CD4-positive, alpha-beta memory T cell (primary cell): ENCODE measurements around the gene TUBGCP2. TPM values are rescaled to one million over a fixed set of nuclear protein-coding genes. Genes with fewer than 3 reads are reported as not detected.

Experiments used
- CTCF ChIA-PET: fragments of 350-600 bp; sonication (Branson Sonifier 250); formaldehyde crosslinking; loops from one replicate; lab custom pipeline; 2021; ENCODE audit warnings: inconsistent platforms; ENCODE audit not compliant: partially characterized antibody; lab: Charles Lee
- POLR2A ChIA-PET: fragments of 350-600 bp; sonication (Branson Sonifier 250); formaldehyde crosslinking; loops from one replicate; lab custom pipeline; 2021; ENCODE audit not compliant: partially characterized antibody; lab: Charles Lee
- DNase-seq, 5 donors: peaks; one replicate each; pipeline versions ENCODE4 v3.0.0 to v3.0.0-alpha.2; 2020 to 2022; ENCODE audit warnings: mixed read lengths in 1 of 5
- H3K27ac ChIP-seq: one replicate; pipeline ENCODE4 v1.7.0; 2013; ENCODE audit warnings: low read depth, low read length
- H3K27me3 ChIP-seq: 2 replicates; pipeline ENCODE4 v1.7.0; 2013; ENCODE audit warnings: mild to moderate bottlenecking, low read length, moderate library complexity; ENCODE audit not compliant: insufficient read depth
- H3K36me3 ChIP-seq: 2 replicates; pipeline ENCODE4 v1.7.0; 2013; ENCODE audit warnings: mild to moderate bottlenecking, low read length, moderate library complexity; ENCODE audit not compliant: insufficient read depth
- H3K4me1 ChIP-seq: 2 replicates; pipeline ENCODE4 v1.7.0; 2013; ENCODE audit warnings: mild to moderate bottlenecking, low read length, moderate library complexity; ENCODE audit not compliant: insufficient read depth
- H3K4me3 ChIP-seq, 2 donors: one replicate each; pipeline ENCODE4 v1.7.0; 2013; ENCODE audit warnings: low read length in 2 of 2, mild to moderate bottlenecking in 1 of 2
- H3K9me3 ChIP-seq, 2 donors: one replicate each; pipeline ENCODE4 v1.7.0; 2013; ENCODE audit warnings: low read length in 2 of 2, control low read depth in 1 of 2; ENCODE audit not compliant: control insufficient read depth in 1 of 2
- H3K27ac Mint-ChIP-seq, 7 donors: one replicate each; pipeline ENCODE4 v1.8.0; 2020 to 2021; ENCODE audit warnings: mixed read lengths in 7 of 7, mild to moderate bottlenecking in 6 of 7, inconsistent platforms in 3 of 7, moderate library complexity in 3 of 7
- H3K27me3 Mint-ChIP-seq, 2 donors: one replicate each; pipeline ENCODE4 v1.8.0; 2020 to 2021; ENCODE audit warnings: mixed read lengths in 2 of 2
- H3K36me3 Mint-ChIP-seq, 2 donors: one replicate each; pipeline ENCODE4 v1.8.0; 2020 to 2021; ENCODE audit warnings: mixed read lengths in 2 of 2, inconsistent platforms in 1 of 2, mild to moderate bottlenecking in 1 of 2
- H3K4me1 Mint-ChIP-seq, 4 donors: one replicate each; pipeline ENCODE4 v1.8.0; 2020 to 2021; ENCODE audit warnings: mixed read lengths in 4 of 4, mild to moderate bottlenecking in 1 of 4
- H3K4me3 Mint-ChIP-seq, 8 donors: one replicate each; pipeline ENCODE4 v1.8.0; 2020 to 2021; ENCODE audit warnings: mixed read lengths in 8 of 8, mild to moderate bottlenecking in 7 of 8, moderate library complexity in 6 of 8, inconsistent platforms in 3 of 8
- H3K9me3 Mint-ChIP-seq, 8 donors: one replicate each; pipeline ENCODE4 v1.8.0; 2020 to 2021; ENCODE audit warnings: mixed read lengths in 8 of 8, mild to moderate bottlenecking in 5 of 8, inconsistent platforms in 3 of 8, moderate library complexity in 1 of 8
- intact Hi-C: fragments of 100-400 bp; cut with micrococcal nuclease; formaldehyde crosslinking; loops from one replicate; pipeline ENCODE4 v1.15.1; 2023
- polyA plus RNA-seq, 2 donors: library from polyadenylated mRNA; unstranded; fragments of 300-500 nt; fragmentation: Illumina TruSeq; gene quantifications; one replicate each; pipeline ENCODE4 v1.2.3, GENCODE V29; 2021
- total RNA-seq, 2 experiments: library from RNA; stranded (reverse); gene quantifications; one replicate each; pipeline ENCODE4 v1.2.3, GENCODE V29; 2021

The TUBGCP2 gene, protein sequence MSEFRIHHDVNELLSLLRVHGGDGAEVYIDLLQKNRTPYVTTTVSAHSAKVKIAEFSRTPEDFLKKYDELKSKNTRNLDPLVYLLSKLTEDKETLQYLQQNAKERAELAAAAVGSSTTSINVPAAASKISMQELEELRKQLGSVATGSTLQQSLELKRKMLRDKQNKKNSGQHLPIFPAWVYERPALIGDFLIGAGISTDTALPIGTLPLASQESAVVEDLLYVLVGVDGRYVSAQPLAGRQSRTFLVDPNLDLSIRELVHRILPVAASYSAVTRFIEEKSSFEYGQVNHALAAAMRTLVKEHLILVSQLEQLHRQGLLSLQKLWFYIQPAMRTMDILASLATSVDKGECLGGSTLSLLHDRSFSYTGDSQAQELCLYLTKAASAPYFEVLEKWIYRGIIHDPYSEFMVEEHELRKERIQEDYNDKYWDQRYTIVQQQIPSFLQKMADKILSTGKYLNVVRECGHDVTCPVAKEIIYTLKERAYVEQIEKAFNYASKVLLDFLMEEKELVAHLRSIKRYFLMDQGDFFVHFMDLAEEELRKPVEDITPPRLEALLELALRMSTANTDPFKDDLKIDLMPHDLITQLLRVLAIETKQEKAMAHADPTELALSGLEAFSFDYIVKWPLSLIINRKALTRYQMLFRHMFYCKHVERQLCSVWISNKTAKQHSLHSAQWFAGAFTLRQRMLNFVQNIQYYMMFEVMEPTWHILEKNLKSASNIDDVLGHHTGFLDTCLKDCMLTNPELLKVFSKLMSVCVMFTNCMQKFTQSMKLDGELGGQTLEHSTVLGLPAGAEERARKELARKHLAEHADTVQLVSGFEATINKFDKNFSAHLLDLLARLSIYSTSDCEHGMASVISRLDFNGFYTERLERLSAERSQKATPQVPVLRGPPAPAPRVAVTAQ
- total RNA-seq (10 to 100 TPM; 66.5 to 74.0 TPM), polyA plus RNA-seq (10 to 100 TPM; 14.1 to 40.8 TPM)

GRCh38 chr10:133308421-133309099, at the start of gene TUBGCP2, which contains the start of gene ZNF511:
Gene TUBGCP2, minus strand, starts transcription at chr10:133308872. Its CDS starts 5,931 bp downstream, at chr10:133302941.
Gene ZNF511, plus strand, starts transcription at chr10:133308914. Its CDS starts 30 bp downstream, at chr10:133308944.
- intact Hi-C loops = loop anchor here (1.0 to 2.0 kb wide), 7 partner anchors 28 to 772 kb away; partner anchors contain the start of genes CALY, ECHS1, FUOM and INPP5A
- peaks cover 4 to 43% of the 10 kb centered on the region in 2 donors for H3K36me3 Mint-ChIP-seq

DNA sequence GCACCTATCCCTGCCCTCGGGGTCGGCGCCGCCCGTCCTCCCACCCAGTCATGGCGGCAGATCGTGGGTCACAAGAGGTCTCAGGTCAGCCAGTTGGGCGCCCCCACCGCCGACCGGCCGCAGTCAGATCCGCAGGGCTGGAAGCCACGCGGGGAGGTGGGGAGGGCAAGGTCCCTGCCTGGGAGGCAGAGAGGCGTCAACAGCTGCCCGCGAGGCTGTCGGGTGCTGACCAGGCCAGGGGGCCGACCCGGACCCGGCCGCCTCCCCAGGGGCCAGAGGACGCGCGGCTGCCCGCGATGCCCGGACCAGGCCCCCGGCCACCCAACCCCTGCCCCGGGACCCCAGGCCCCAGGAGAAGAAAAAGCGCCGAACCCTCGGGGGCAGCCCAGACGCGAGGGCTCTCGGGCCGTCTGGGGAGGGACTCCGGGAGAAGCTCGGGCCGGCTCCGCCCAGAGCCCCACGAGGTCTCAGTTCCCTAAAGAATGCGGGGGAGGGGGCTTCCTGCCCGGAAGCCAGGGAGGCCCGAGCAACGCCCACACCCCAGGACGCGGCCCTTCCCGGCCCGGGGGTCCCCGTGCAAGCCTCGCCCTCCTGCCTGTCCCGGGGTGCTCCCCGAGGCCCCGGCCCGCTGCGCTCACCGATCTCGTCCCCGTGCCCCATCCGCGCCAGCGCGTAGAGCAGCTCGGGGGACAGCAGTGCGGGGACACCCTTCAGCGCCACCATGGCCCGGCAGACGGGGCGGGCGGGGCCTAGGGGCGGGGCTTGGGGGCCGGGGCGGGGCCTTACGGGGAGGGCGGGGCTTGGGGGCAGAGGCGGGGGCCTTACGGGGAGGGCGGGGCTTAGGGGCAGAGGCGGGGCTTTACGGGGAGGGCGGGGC, 48.9 kb upstream of the TUBGCP2 start, which contains the start of gene FUOM:
TSS of gene FUOM (minus strand) at position 735 of the 877 bp plus-strand sequence. CDS start at position 723, 12 bp downstream.
- Histone ChIP-seq H3K27me3 (no peaks in the 10 kb centered on the region), H3K9me3 (no peaks in the 10 kb centered on the region), H3K27ac (peak within 1 kb of the TSS; percentile 52), H3K4me1 (peaks cover 8% of the 10 kb centered on the region), H3K36me3 (no peaks in the 10 kb centered on the region), H3K4me3 (peak within 1 kb of the TSS in 1 of 2 donors; percentile 63)
- peaks cover 0 to 9% (median 5%) of the 10 kb centered on the region in 4 donors for H3K4me1 Mint-ChIP-seq
- CTCF ChIA-PET = no interaction called here
- peak within 1 kb of the TSS in 4 of 7 donors; percentile 43 to 62 (median 56) for H3K27ac Mint-ChIP-seq
- intact Hi-C loops = loop anchor here (1.0 to 5.0 kb wide), 4 partner anchors 16 to 49 kb away; partner anchors contain the start of genes CALY, ECHS1, MTG1 and TUBGCP2
- no peaks in the 10 kb centered on the region for H3K9me3 Mint-ChIP-seq
- peak within 1 kb of the TSS; percentile 67 to 82 (median 78) for H3K4me3 Mint-ChIP-seq
- POLR2A ChIA-PET = interaction anchor here (0.9 to 5.3 kb wide), 6 partner anchors 9 to 32 kb away, joined by 3 to 38 read pairs (median 5); partner anchors contain the start of gene CALY
- DNase-seq = peak; percentile 76 to 79 (median 77)
- no peaks in the 10 kb centered on the region for H3K27me3 Mint-ChIP-seq
- H3K36me3 Mint-ChIP-seq = peaks cover 0 to 10% of the 10 kb centered on the region in 2 donors

More at GRCh38 chr10:133308421-133309099, at the start of gene TUBGCP2, which contains the start of gene ZNF511:
- ChIA-PET POLR2A (interaction anchor here (1.2 to 3.0 kb wide), 11 partner anchors 20 to 82 kb away, joined by 3 to 18 read pairs (median 6); partner anchors contain the start of genes ADAM8 and CALY), CTCF (interaction anchor here (0.6 to 3.3 kb wide), 22 partner anchors 7 to 204 kb away, joined by 3 to 28 read pairs (median 7); partner anchors contain the start of gene ADAM8)
- Histone ChIP-seq H3K4me1 (peaks cover 23% of the 10 kb centered on the region), H3K27me3 (no peaks in the 10 kb centered on the region), H3K9me3 (no peaks in the 10 kb centered on the region), H3K4me3 (peak within 1 kb of the TSS; percentile 80 to 87), H3K27ac (peak within 1 kb of the TSS; percentile 97), H3K36me3 (no peaks in the 10 kb centered on the region)
- Mint-ChIP-seq H3K4me1 (peaks cover 17 to 48% (median 27%) of the 10 kb centered on the region in 4 donors), H3K9me3 (peaks cover 0 to 6% (median 0%) of the 10 kb centered on the region in 8 donors), H3K4me3 (peak within 1 kb of the TSS; percentile 91 to 99 (median 98)), H3K27me3 (peaks cover 0 to 6% of the 10 kb centered on the region in 2 donors), H3K27ac (peak within 1 kb of the TSS; percentile 99 to 100 (median 100))
- DNase-seq = peak; percentile 90 to 97 (median 95)

DNA sequence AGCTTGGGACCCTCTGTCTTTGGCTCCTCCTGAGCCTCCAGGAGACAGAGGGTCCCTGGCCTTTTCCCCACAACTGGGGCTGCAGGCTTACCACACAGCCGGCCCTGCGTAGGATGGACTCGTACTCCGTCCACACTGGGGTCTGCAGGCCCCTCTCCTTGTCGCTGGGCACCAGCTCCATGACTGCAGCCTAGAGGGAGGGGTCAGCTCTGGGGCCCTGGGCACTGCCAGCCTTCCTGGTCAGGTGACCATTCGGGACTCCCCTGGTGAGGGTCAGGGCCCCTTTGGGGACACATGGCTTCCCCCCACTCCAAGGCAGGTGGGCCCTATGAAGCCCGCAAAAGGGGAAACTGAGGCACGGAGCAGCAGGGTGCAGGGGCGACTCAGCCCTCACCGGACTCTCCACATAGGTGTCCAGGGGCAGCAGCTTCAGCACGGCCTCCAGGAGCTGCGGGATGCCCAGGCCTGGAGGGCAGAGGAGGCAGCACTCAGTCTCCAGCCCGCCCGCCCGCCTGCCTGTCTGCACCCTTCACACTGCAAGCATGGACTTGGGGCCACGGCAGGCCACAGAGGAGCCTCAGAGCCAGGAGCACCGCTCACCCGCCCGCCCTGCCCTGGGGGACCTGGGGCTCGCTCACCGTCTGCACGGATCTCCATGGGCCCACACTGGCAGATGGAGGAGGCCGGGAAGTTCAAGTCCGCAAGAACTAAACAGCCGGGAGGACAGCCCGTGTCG, 48.0 kb upstream of the TUBGCP2 start:
- POLR2A ChIA-PET = interaction anchor here (0.9 to 5.3 kb wide), 5 partner anchors 8 to 33 kb away, joined by 3 to 38 read pairs (median 5); partner anchors contain the start of gene CALY
- CTCF ChIA-PET = no interaction called here

DNA sequence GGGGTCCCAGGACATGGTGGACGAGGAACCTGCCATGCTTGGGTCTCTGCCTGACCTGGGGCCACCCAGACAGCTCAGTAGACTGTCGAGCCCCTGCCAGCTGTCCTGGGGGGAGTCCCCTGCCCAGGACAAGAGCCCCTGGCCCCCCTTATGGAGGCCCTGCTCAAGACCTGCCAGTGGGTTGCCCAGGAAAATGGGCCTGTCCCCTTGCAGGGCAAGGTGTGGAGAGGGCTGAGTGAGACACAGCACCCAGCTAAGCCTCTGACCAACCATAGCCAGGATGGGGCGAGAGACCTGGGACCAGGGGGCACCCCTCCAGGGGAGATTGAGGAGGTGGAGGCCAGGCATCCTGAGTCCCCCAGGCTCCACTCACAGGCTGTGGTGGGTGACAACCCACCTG, 47.3 kb upstream of the TUBGCP2 start:
- Histone ChIP-seq H3K27ac (no peak overlapping the region), H3K4me3 (no peak overlapping the region), H3K27me3 (no peaks in the 10 kb centered on the region), H3K9me3 (no peaks in the 10 kb centered on the region), H3K36me3 (no peaks in the 10 kb centered on the region), H3K4me1 (peaks cover 8% of the 10 kb centered on the region)
- H3K4me3 Mint-ChIP-seq = peak overlapping the region in 7 of 8 donors; percentile 42 to 73 (median 60)
- no peaks in the 10 kb centered on the region for H3K27me3 Mint-ChIP-seq
- ChIA-PET CTCF (no interaction called here), POLR2A (interaction anchor here (1.0 to 5.3 kb wide), 2 partner anchors 26 to 34 kb away, joined by 3 to 38 read pairs; no protein-coding TSS in a partner anchor)
- no peak overlapping the region for H3K27ac Mint-ChIP-seq
- no peaks in the 10 kb centered on the region for H3K36me3 Mint-ChIP-seq
- H3K4me1 Mint-ChIP-seq = peaks cover 0 to 7% (median 2%) of the 10 kb centered on the region in 4 donors
- H3K9me3 Mint-ChIP-seq = no peaks in the 10 kb centered on the region
- DNase-seq = peak in 1 of 5 donors; percentile 21
- intact Hi-C loops = loop anchor here (5.0 kb wide), 1 partner anchor 36 kb away; the partner anchor contains the start of gene MTG1

More for the DNA sequence above, 48.0 kb upstream of the TUBGCP2 start:
- Mint-ChIP-seq H3K4me1 (peaks cover 0 to 7% (median 2%) of the 10 kb centered on the region in 4 donors), H3K36me3 (peaks cover 0 to 2% of the 10 kb centered on the region in 2 donors), H3K4me3 (peak overlapping the region; percentile 64 to 82 (median 77)), H3K9me3 (no peaks in the 10 kb centered on the region), H3K27ac (peak overlapping the region in 1 of 7 donors; percentile 62), H3K27me3 (no peaks in the 10 kb centered on the region)
- Histone ChIP-seq H3K27me3 (no peaks in the 10 kb centered on the region), H3K4me1 (peaks cover 8% of the 10 kb centered on the region), H3K27ac (peak overlapping the region; percentile 52), H3K9me3 (no peaks in the 10 kb centered on the region), H3K36me3 (no peaks in the 10 kb centered on the region), H3K4me3 (peak overlapping the region in 1 of 2 donors; percentile 63)
- peak in 1 of 5 donors; percentile 33 for DNase-seq
- intact Hi-C loops = loop anchor here (5.0 kb wide), 1 partner anchor 36 kb away; the partner anchor contains the start of gene MTG1

DNA sequence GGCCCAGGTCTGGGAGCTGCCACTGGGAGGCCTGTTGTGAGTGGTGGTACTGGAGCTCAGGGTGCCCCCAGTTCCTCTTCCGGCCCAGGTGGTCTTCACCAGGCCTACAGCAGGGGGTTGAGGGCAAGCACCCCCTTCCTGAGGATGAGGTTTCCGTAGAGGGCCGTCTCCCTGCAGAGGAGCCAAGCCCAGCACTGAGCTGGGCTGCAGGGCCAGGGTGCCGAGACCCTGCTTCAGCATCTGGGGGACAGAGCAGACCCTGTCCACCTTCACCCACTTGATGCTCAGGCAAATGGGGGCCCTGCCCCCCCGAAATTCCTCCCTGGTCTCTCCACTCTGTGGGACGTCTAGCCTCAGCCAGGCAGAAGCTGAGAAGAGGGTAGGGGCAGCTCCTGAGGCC, 46.6 kb upstream of the TUBGCP2 start:
- Mint-ChIP-seq H3K27me3 (no peaks in the 10 kb centered on the region), H3K27ac (no peak overlapping the region), H3K4me3 (peak overlapping the region in 1 of 8 donors; percentile 6), H3K36me3 (no peaks in the 10 kb centered on the region), H3K4me1 (peaks cover 0 to 5% (median 2%) of the 10 kb centered on the region in 4 donors), H3K9me3 (no peaks in the 10 kb centered on the region)
- ChIA-PET POLR2A (interaction anchor here (1.0 to 5.3 kb wide), 2 partner anchors 26 to 35 kb away, joined by 3 to 38 read pairs; no protein-coding TSS in a partner anchor), CTCF (interaction anchor here (0.8 kb wide), 1 partner anchor 26 kb away, joined by 3 read pairs; no protein-coding TSS in a partner anchor)
- Histone ChIP-seq H3K27ac (no peak overlapping the region), H3K4me1 (peaks cover 8% of the 10 kb centered on the region), H3K4me3 (no peak overlapping the region), H3K36me3 (no peaks in the 10 kb centered on the region), H3K9me3 (no peaks in the 10 kb centered on the region), H3K27me3 (no peaks in the 10 kb centered on the region)
- peak in 1 of 5 donors; percentile 28 for DNase-seq
- intact Hi-C loops = loop anchor here (5.0 kb wide), 1 partner anchor 37 kb away; the partner anchor contains the start of gene MTG1
